GM12878 (cell line): ENCODE data around the gene NACC1. TPM values are rescaled to one million over a fixed set of nuclear protein-coding genes. Genes with fewer than 3 reads are reported as not detected.

Source experiments
- ATAC-seq: fragments of 200-7000 bp; cut with Tn5 transposase; 3 replicates; pipeline ENCODE4 v1.9.1; 2020; ENCODE audit warnings: mild to moderate bottlenecking, moderate library complexity
- BruUV-seq: library from RNA; stranded (reverse); fragments of 400-500 nt; replicated peaks from 2 replicates; lab custom pipeline; 2021; lab: Mats Ljungman, UMichigan
- CTCF ChIA-PET: fragments of 300-600 bp; sonication (Branson Sonifier 250); formaldehyde crosslinking; extraction: SDS; loops from one replicate; lab custom pipeline; 2021; ENCODE audit warnings: inconsistent platforms; lab: Yijun Ruan, JAX
- POLR2A ChIA-PET: fragments of 350-600 bp; formaldehyde crosslinking; extraction: SDS; loops from one replicate; lab custom pipeline; 2021; ENCODE audit warnings: inconsistent platforms; lab: Charles Lee
- RAD21 ChIA-PET: fragments of 300-600 bp; sonication (Branson Sonifier 250); formaldehyde crosslinking; loops from one replicate; lab custom pipeline; 2023; ENCODE audit warnings: antibody characterized with exemption; ENCODE audit not compliant: unreplicated experiment; lab: Charles Lee
- SMC1A ChIA-PET: fragments of 300-600 bp; sonication (Branson Sonifier 250); formaldehyde crosslinking; loops from one replicate; lab custom pipeline; 2023; ENCODE audit not compliant: unreplicated experiment, uncharacterized antibody; lab: Charles Lee
- DNase-seq: peaks from one replicate; pipeline ENCODE4 v3.0.0-alpha.2; 2011; ENCODE audit warnings: low read depth, low spot score
- FAIRE-seq: peaks from 3 replicates; lab custom pipeline; 2011; peaks lifted over from hg19 to GRCh38; lab: Jason Lieb, UNC
- H2AFZ ChIP-seq: 2 replicates; pipeline ENCODE4 v1.6.0; 2011; ENCODE audit warnings: low read depth, low read length, control low read depth; ENCODE audit not compliant: control insufficient read depth
- H3K27ac ChIP-seq: 2 replicates; pipeline ENCODE4 v1.5.1; 2011; ENCODE audit warnings: control low read depth; ENCODE audit not compliant: control insufficient read depth, insufficient read depth
- H3K27me3 ChIP-seq, 2 experiments: replicated peaks in 1 of 2; 2 replicates each; pipeline versions ENCODE4 v1.6.0 to v1.6.1; 2011; ENCODE audit warnings: low read length in 1 of 2; ENCODE audit not compliant: control insufficient read depth in 2 of 2, insufficient read depth in 2 of 2
- H3K36me3 ChIP-seq, 2 experiments: 2 replicates each; pipeline ENCODE4 v1.5.1; 2011; ENCODE audit warnings: low read length in 1 of 2; ENCODE audit not compliant: control insufficient read depth in 2 of 2, insufficient read depth in 2 of 2
- H3K4me1 ChIP-seq: 2 replicates; pipeline ENCODE4 v1.6.1; 2011; ENCODE audit warnings: mild to moderate bottlenecking, low read length, moderate library complexity, mixed read lengths; ENCODE audit not compliant: control insufficient read depth, insufficient read depth
- H3K4me2 ChIP-seq: 2 replicates; pipeline ENCODE4 v1.6.0; 2011; ENCODE audit warnings: control low read depth; ENCODE audit not compliant: control insufficient read depth, insufficient read depth
- H3K4me3 ChIP-seq: fragments of 200-600 bp; sonication (generic); 2 replicates; pipeline ENCODE4 v1.5.1; 2016
- H3K79me2 ChIP-seq: 2 replicates; pipeline ENCODE4 v1.6.0; 2011; ENCODE audit warnings: low read length; ENCODE audit not compliant: control insufficient read depth, insufficient read depth
- H3K9ac ChIP-seq: 2 replicates; pipeline ENCODE4 v1.8.0; 2011; ENCODE audit warnings: low read length, control low read depth, mixed read lengths; ENCODE audit not compliant: control insufficient read depth, insufficient read depth
- H3K9me3 ChIP-seq: replicated peaks from 3 replicates; pipeline ENCODE4 v1.5.1; 2011; ENCODE audit warnings: mild to moderate bottlenecking, low read length; ENCODE audit not compliant: control insufficient read depth, insufficient read depth
- H4K20me1 ChIP-seq: 2 replicates; pipeline ENCODE4 v1.6.0; 2011; ENCODE audit not compliant: control insufficient read depth, insufficient read depth
- ATF7 ChIP-seq: fragments of 450-650 bp; IDR thresholded peaks from 2 replicates; pipeline ENCODE4 v1.6.1; 2016; ENCODE audit warnings: low read depth, mild to moderate bottlenecking
- BHLHE40 ChIP-seq, 2 experiments: fragments of 450-650 bp in 1 of 2; IDR thresholded peaks; 2 replicates each; pipeline ENCODE4 v1.6.1; 2011 to 2017; ENCODE audit warnings: low read depth in 2 of 2, borderline replicate concordance in 1 of 2, improper control_type of control experiment in 1 of 2, low read length in 1 of 2, mild to moderate bottlenecking in 1 of 2
- EGR1 ChIP-seq, 2 experiments: IDR thresholded peaks; 1 replicate in 1 of 2; 2 replicates in 1 of 2; pipeline ENCODE4 v1.6.1; 2011 to 2012; ENCODE audit warnings: low read depth in 2 of 2, low read length in 2 of 2, borderline replicate concordance in 1 of 2, mild to moderate bottlenecking in 1 of 2, moderate library complexity in 1 of 2
- IKZF1 ChIP-seq: fragments of 450-650 bp; conservative IDR thresholded peaks from 2 replicates; pipeline ENCODE4 v1.6.1; 2017; ENCODE audit warnings: antibody characterized with exemption, mild to moderate bottlenecking
- MLLT1 ChIP-seq: fragments of 450-650 bp; IDR thresholded peaks from 2 replicates; pipeline ENCODE4 v1.6.1; 2016; ENCODE audit warnings: mild to moderate bottlenecking
- MTA2 ChIP-seq: fragments of 450-650 bp; IDR thresholded peaks from 2 replicates; pipeline ENCODE4 v1.6.1; 2016; ENCODE audit warnings: low read depth, mild to moderate bottlenecking, moderate library complexity
- MXI1 ChIP-seq: fragments of 150-350 bp; IDR thresholded peaks from 2 replicates; pipeline ENCODE4 v1.6.1; 2011; ENCODE audit warnings: low read depth, mild to moderate bottlenecking, inconsistent platforms, low read length, improper control_type of control experiment
- NR2F1 ChIP-seq: fragments of 450-650 bp; conservative IDR thresholded peaks from 2 replicates; pipeline ENCODE4 v1.6.1; 2017; ENCODE audit warnings: mild to moderate bottlenecking
- PKNOX1 ChIP-seq: fragments of 450-650 bp; IDR thresholded peaks from 2 replicates; pipeline ENCODE4 v1.6.1; 2016; ENCODE audit warnings: mild to moderate bottlenecking
- RUNX3 ChIP-seq: IDR thresholded peaks from 2 replicates; pipeline ENCODE4 v1.6.1; 2012; ENCODE audit warnings: low read length, inconsistent platforms
- ZBED1 ChIP-seq: IDR thresholded peaks from 2 replicates; pipeline ENCODE4 v1.6.1; 2016; ENCODE audit warnings: borderline replicate concordance
- ZNF687 ChIP-seq: fragments of 450-650 bp; IDR thresholded peaks from 2 replicates; pipeline ENCODE4 v1.6.1; 2017; ENCODE audit warnings: mild to moderate bottlenecking, moderate library complexity
- WGBS: methylation state at CpG from one replicate; pipeline ENCODE4 v1.1.6; 2016; ENCODE audit warnings: low lambda C conversion rate; ENCODE audit not compliant: insufficient replicate concordance, insufficient coverage; ENCODE audit errors: missing lambda C conversion rate; 5-methylcytosine and 5-hydroxymethylcytosine counted together
- in situ Hi-C: fragments of 300-500 bp; cut with MboI; formaldehyde crosslinking; loops from 9 replicates; pipeline ENCODE4 v1.14.3; 2018; ENCODE audit warnings: mixed read lengths
- intact Hi-C: fragments of 100-400 bp; cut with micrococcal nuclease; formaldehyde crosslinking; loops from one replicate; pipeline ENCODE4 v1.14.2; 2022; ENCODE audit not compliant: unreplicated experiment
- polyA plus RNA-seq, 11 experiments: library from polyadenylated mRNA; depleted of rRNA in 4 of 11; unstranded in 6 of 11; stranded (reverse) in 5 of 11; fragments of >200 nt; fragmentation: Nextera tagmentation in 4 of 11; fragmentation: Illumina TruSeq in 1 of 11; extraction: Ambion mirVana in 4 of 11; extraction: Trizol in 1 of 11; gene quantifications; 1 replicate in 1 of 11; 2 replicates in 10 of 11; pipeline versions ENCODE4 v1.2.1 to v1.2.3, GENCODE V29; 2011 to 2016; ENCODE audit warnings: inconsistent platforms in 2 of 11, missing spikeins in 2 of 11, low read depth in 1 of 11
- total RNA-seq, 4 experiments: library from RNA; depleted of rRNA in 3 of 4; stranded (reverse); fragments of >200 nt in 3 of 4; fragmentation: Illumina TruSeq in 1 of 4; extraction: Trizol in 1 of 4; gene quantifications; 2 replicates each; pipeline versions ENCODE4 v1.2.1 to v1.2.3, GENCODE V29; 2013 to 2021
- TF ChIP-seq, protein P1 (sequence below): IDR thresholded peaks from 2 replicates; pipeline ENCODE4 v1.6.1; 2011; ENCODE audit warnings: mild to moderate bottlenecking, low read depth, low read length, moderate library complexity; ENCODE audit not compliant: insufficient replicate concordance

Gene NACC1
- total and polyA plus RNA-seq, 10 of the 15 experiments (the other 5 are each of a cell fraction or from before 2014, with no cell fraction given), result 0.18 to 120 (median 19.2) TPM

- Histone ChIP-seq H3K9ac (no peak overlapping the region), H3K79me2 (peaks cover 56% of the 10 kb centered on the region), H3K27me3 (no peaks in the 10 kb centered on the region), H3K27ac (no peak overlapping the region), H2AFZ (no peak overlapping the region), H3K4me3 (peak overlapping the region; percentile 46; the same call in 1 of the 2 replicates), H3K4me2 (peak overlapping the region; percentile 65), H3K9me3 (no peaks in the 10 kb centered on the region), H3K36me3 (peaks cover 5 to 7% of the 10 kb centered on the region in 2 experiments), H3K4me1 (peaks cover 23% of the 10 kb centered on the region), H4K20me1 (peaks cover 10% of the 10 kb centered on the region)
- intact Hi-C loops, result no loop called here
- RAD21 ChIA-PET, result no interaction called here
- SMC1A ChIA-PET, result no interaction called here
- no peak for DNase-seq
- BruUV-seq, result no TSS peak
- POLR2A ChIA-PET, result no interaction called here
- CTCF ChIA-PET, result no interaction called here
- ATAC-seq, result peak; percentile 32
- in situ Hi-C loops, result no loop called here
- FAIRE-seq, result no peak
- TF ChIP-seq ZBED1 (0 out of 2 replicates have a peak, but pooled peaks have one; percentile 26), EGR1 (IDR thresholded peaks at IDR 0.05; ENCODE audit: borderline replicate concordance in 1 of 2, low read depth in 2 of 2, low read length in 2 of 2) (no peak), RUNX3 (peak; percentile 59), IKZF1 (peak; percentile 21; the same call in 1 of the 2 replicates), BHLHE40 (IDR thresholded peaks at IDR 0.05; ENCODE audit: borderline replicate concordance in 1 of 2, low read depth in 2 of 2, low read length in 1 of 2) (no peak; a peak in 1 of 4 replicates), MLLT1 (0 out of 2 replicates have a peak, but pooled peaks have one; percentile 21), ZNF687 (0 out of 2 replicates have a peak, but pooled peaks have one; percentile 32), NR2F1 (peak; percentile 61; the same call in 1 of the 2 replicates), PKNOX1 (peak; percentile 82), MXI1 (no peak), MTA2 (peak; percentile 40; the same call in 1 of the 2 replicates), ATF7 (no peak)
- TF ChIP-seq, protein P1, sequence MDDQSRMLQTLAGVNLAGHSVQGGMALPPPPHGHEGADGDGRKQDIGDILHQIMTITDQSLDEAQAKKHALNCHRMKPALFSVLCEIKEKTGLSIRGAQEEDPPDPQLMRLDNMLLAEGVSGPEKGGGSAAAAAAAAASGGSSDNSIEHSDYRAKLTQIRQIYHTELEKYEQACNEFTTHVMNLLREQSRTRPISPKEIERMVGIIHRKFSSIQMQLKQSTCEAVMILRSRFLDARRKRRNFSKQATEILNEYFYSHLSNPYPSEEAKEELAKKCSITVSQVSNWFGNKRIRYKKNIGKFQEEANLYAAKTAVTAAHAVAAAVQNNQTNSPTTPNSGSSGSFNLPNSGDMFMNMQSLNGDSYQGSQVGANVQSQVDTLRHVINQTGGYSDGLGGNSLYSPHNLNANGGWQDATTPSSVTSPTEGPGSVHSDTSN, result peak; percentile 64
- WGBS, result 38% methylated on average over 13 of the region's 13 CpGs
Measured at GRCh38 chr19:13122275-13122878, 4.3 kb downstream of the NACC1 start.
